Measurements from ENCODE around the gene C1QTNF6.

DNA sequence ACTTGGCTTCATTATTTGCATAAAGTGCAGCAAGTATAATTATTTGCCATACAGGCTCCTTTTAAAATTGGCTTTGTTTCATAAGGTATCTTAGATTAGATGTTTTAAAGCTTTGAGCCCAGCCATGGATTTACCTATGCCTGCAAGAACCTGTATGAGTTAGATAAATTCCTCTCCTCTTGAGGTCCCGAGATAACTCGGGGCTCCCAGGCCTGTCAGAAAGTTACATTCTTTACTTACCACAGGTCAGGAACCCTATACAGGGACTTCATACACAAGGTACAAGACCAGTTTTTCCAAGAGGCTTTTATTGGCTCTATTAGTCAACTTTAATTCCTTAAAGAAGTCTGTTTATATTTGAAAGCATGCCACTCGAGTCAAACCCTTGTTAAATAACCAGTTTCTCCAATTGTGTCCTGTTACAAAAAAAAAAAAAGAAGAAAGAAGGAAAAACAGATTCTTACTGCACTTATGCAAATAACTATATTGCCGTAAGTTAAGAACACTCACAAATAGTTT is 2.3 kb upstream of the C1QTNF6 start:
- TF ChIP-seq POLR2A (IDR thresholded peaks at IDR 0.05; ENCODE audit: low read depth, low read length) (no peak), POU2F2 (IDR thresholded peaks at IDR 0.05; ENCODE audit: low read depth, low read length) (no peak)
